HEK293 (cell line): ENCODE measurements around the gene ABCC2.

ENCODE experiments used
- GLI4 ChIP-seq: fragments of 450-650 bp; formaldehyde crosslinking; IDR thresholded peaks from 2 replicates; pipeline ENCODE4 v1.5.1; 2016; ENCODE audit warnings: missing biosample characterization, missing genetic modification characterization
- ZEB2 ChIP-seq: fragments of 450-650 bp; formaldehyde crosslinking; IDR thresholded peaks from 2 replicates; pipeline ENCODE4 v1.5.1; 2016; ENCODE audit warnings: missing biosample characterization, missing genetic modification characterization
- ZNF274 ChIP-seq, 2 experiments: fragments of 200-500 bp in 1 of 2; fragments of 450-650 bp in 1 of 2; sonication (Bioruptor generic) in 1 of 2; formaldehyde crosslinking in 1 of 2; IDR thresholded peaks; 2 replicates each; pipeline versions ENCODE4 v1.5.1 to v1.6.1; 2014 to 2016; ENCODE audit warnings: borderline replicate concordance in 1 of 2, inconsistent platforms in 1 of 2, low read length in 1 of 2, missing biosample characterization in 1 of 2, missing genetic modification characterization in 1 of 2
- ZNF391 ChIP-seq: fragments of 450-650 bp; formaldehyde crosslinking; IDR thresholded peaks from 2 replicates; pipeline ENCODE4 v1.5.1; 2016; ENCODE audit warnings: low read depth, missing biosample characterization, missing genetic modification characterization, borderline replicate concordance
- ZNF426 ChIP-seq: fragments of 450-650 bp; formaldehyde crosslinking; IDR thresholded peaks from 2 replicates; pipeline ENCODE4 v1.5.1; 2017; ENCODE audit warnings: missing biosample characterization, missing genetic modification characterization, mild to moderate bottlenecking, inconsistent platforms, moderate library complexity
- ZNF701 ChIP-seq: fragments of 450-650 bp; formaldehyde crosslinking; IDR thresholded peaks from 2 replicates; pipeline ENCODE4 v1.5.1; 2016; ENCODE audit warnings: missing biosample characterization, missing genetic modification characterization
- ZNF830 ChIP-seq: fragments of 450-650 bp; IDR thresholded peaks from 2 replicates; pipeline ENCODE4 v1.5.0; 2018; ENCODE audit warnings: missing biosample characterization, missing genetic modification characterization, low read depth, mild to moderate bottlenecking, moderate library complexity
- TF ChIP-seq, protein P1 (sequence below): fragments of 450-650 bp; formaldehyde crosslinking; IDR thresholded peaks from 2 replicates; pipeline ENCODE4 v1.5.1; 2016; ENCODE audit warnings: missing biosample characterization, missing genetic modification characterization
- TF ChIP-seq, protein P2 (sequence below): fragments of 450-650 bp; formaldehyde crosslinking; IDR thresholded peaks from 2 replicates; pipeline ENCODE4 v1.5.1; 2016; ENCODE audit warnings: missing biosample characterization, missing genetic modification characterization
- TF ChIP-seq, protein P3 (sequence below): fragments of 450-650 bp; formaldehyde crosslinking; IDR thresholded peaks from 2 replicates; pipeline ENCODE4 v1.5.1; 2016; ENCODE audit warnings: missing biosample characterization, missing genetic modification characterization
- TF ChIP-seq, protein P4 (sequence below): fragments of 450-650 bp; formaldehyde crosslinking; IDR thresholded peaks from 2 replicates; pipeline ENCODE4 v1.5.1; 2016; ENCODE audit warnings: missing biosample characterization, missing genetic modification characterization
- TF ChIP-seq, protein P5 (sequence below): fragments of 450-650 bp; formaldehyde crosslinking; IDR thresholded peaks from 2 replicates; pipeline ENCODE4 v1.5.1; 2016; ENCODE audit warnings: missing biosample characterization, missing genetic modification characterization

DNA sequence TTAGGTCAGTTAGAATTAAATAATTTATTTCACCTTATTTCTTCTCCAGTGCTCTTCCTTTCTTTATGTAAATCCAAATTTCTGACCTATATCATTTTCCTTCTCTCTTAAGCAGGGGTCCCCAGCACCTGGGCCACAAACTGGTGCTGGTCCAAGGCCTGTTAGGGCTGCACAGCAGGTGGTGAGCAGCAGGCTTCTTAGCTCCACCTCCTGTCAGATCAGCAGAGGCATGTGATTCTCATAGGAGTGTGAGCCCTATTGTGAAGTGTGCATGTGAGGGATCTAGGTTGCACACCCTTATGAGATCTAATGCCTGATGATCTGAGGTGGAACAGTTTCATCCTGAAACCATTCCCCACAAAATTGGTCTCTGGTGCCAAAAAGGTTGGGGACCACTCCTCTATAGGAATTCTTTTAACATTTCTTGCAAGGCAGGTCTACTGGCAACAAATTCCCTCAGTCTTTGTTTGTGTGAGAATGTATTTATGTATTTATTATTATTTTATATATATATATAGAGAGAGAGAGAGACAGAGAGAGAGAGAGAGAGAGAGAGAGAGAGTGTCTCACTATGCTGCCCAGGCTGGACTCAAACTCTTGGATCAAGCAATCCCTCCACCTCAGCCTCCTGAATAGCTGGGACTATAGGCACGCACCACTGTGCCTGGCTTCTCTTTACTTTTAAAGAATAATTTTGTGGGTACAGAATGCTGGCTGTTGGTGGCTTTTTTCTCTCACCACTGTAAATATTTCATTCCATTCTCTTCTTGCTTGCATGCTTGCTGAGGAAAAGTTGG, 4.3 kb upstream of the ABCC2 start:
- TF ChIP-seq, protein P1, sequence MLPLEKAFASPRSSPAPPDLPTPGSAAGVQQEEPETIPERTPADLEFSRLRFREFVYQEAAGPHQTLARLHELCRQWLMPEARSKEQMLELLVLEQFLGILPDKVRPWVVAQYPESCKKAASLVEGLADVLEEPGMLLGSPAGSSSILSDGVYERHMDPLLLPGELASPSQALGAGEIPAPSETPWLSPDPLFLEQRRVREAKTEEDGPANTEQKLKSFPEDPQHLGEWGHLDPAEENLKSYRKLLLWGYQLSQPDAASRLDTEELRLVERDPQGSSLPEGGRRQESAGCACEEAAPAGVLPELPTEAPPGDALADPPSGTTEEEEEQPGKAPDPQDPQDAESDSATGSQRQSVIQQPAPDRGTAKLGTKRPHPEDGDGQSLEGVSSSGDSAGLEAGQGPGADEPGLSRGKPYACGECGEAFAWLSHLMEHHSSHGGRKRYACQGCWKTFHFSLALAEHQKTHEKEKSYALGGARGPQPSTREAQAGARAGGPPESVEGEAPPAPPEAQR: no peak
- TF ChIP-seq, protein P2, sequence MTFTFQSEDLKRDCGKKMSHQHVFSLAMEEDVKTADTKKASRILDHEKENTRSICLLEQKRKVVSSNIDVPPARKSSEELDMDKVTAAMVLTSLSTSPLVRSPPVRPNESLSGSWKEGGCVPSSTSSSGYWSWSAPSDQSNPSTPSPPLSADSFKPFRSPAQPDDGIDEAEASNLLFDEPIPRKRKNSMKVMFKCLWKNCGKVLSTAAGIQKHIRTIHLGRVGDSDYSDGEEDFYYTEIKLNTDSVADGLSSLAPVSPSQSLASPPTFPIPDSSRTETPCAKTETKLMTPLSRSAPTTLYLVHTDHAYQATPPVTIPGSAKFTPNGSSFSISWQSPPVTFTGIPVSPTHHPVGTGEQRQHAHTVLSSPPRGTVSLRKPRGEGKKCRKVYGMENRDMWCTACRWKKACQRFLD (tag by site-specific recombination): no peak
- TF ChIP-seq, protein P3, sequence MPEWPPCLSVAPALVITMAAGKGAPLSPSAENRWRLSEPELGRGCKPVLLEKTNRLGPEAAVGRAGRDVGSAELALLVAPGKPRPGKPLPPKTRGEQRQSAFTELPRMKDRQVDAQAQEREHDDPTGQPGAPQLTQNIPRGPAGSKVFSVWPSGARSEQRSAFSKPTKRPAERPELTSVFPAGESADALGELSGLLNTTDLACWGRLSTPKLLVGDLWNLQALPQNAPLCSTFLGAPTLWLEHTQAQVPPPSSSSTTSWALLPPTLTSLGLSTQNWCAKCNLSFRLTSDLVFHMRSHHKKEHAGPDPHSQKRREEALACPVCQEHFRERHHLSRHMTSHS (tag by site-specific recombination): no peak
- TF ChIP-seq ZNF274 (IDR thresholded peaks at IDR 0.05; ENCODE audit: low read length): no peak
- TF ChIP-seq ZNF274 (tag by site-specific recombination; IDR thresholded peaks at IDR 0.05; ENCODE audit: borderline replicate concordance): no peak
- TF ChIP-seq, protein P4, sequence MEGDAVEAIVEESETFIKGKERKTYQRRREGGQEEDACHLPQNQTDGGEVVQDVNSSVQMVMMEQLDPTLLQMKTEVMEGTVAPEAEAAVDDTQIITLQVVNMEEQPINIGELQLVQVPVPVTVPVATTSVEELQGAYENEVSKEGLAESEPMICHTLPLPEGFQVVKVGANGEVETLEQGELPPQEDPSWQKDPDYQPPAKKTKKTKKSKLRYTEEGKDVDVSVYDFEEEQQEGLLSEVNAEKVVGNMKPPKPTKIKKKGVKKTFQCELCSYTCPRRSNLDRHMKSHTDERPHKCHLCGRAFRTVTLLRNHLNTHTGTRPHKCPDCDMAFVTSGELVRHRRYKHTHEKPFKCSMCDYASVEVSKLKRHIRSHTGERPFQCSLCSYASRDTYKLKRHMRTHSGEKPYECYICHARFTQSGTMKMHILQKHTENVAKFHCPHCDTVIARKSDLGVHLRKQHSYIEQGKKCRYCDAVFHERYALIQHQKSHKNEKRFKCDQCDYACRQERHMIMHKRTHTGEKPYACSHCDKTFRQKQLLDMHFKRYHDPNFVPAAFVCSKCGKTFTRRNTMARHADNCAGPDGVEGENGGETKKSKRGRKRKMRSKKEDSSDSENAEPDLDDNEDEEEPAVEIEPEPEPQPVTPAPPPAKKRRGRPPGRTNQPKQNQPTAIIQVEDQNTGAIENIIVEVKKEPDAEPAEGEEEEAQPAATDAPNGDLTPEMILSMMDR (tag by site-specific recombination): no peak
- TF ChIP-seq ZEB2: no peak
- no peak for TF ChIP-seq ZNF830 (tag by site-specific recombination)
- TF ChIP-seq ZNF701 (tag by site-specific recombination): no peak
- no peak for TF ChIP-seq ZNF426 (tag by site-specific recombination)
- TF ChIP-seq, protein P5, sequence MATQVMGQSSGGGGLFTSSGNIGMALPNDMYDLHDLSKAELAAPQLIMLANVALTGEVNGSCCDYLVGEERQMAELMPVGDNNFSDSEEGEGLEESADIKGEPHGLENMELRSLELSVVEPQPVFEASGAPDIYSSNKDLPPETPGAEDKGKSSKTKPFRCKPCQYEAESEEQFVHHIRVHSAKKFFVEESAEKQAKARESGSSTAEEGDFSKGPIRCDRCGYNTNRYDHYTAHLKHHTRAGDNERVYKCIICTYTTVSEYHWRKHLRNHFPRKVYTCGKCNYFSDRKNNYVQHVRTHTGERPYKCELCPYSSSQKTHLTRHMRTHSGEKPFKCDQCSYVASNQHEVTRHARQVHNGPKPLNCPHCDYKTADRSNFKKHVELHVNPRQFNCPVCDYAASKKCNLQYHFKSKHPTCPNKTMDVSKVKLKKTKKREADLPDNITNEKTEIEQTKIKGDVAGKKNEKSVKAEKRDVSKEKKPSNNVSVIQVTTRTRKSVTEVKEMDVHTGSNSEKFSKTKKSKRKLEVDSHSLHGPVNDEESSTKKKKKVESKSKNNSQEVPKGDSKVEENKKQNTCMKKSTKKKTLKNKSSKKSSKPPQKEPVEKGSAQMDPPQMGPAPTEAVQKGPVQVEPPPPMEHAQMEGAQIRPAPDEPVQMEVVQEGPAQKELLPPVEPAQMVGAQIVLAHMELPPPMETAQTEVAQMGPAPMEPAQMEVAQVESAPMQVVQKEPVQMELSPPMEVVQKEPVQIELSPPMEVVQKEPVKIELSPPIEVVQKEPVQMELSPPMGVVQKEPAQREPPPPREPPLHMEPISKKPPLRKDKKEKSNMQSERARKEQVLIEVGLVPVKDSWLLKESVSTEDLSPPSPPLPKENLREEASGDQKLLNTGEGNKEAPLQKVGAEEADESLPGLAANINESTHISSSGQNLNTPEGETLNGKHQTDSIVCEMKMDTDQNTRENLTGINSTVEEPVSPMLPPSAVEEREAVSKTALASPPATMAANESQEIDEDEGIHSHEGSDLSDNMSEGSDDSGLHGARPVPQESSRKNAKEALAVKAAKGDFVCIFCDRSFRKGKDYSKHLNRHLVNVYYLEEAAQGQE (tag by site-specific recombination): no peak
- no peak for TF ChIP-seq GLI4
- no peak for TF ChIP-seq ZNF391 (tag by site-specific recombination)
